Effector CD8-positive, alpha-beta T cell (primary cell): ENCODE results near the gene ARHGAP26.

ENCODE experiments used
- DNase-seq: peaks from one replicate; lab custom pipeline; 2025; lab: John Stamatoyannopoulos, UW

The ARHGAP26 gene

GRCh38 chr5:142811866-142812557, 41.8 kb downstream of the ARHGAP26 start:
- DNase-seq: no peak

GRCh38 chr5:142813220-142813619, 43.0 kb downstream of the ARHGAP26 start:
- DNase-seq: no peak

GRCh38 chr5:142814122-142814521, 43.9 kb downstream of the ARHGAP26 start:
- DNase-seq: no peak

DNA sequence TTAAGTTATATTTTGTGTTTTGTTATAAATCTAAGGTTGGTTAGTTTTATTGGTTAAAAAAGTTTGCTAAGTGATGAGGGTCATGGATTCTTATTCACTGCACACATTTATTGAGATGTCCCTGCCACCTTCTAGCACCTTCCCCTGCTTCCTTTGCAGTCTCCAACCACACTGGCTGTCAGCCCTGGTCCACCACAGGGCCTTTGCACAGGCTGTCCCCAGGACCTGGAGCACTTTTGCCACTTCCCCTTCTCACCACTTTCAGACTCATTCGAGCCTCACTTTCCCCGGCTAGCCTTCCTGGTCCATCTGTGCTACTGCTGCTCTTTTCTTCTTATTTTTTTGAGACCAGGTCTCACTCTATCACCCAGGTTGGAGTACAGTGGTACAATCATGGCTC, 45.3 kb downstream of the ARHGAP26 start:
- DNase-seq: no peak

GRCh38 chr5:142816531-142817430, 46.6 kb downstream of the ARHGAP26 start:
- DNase-seq: no peak

DNA sequence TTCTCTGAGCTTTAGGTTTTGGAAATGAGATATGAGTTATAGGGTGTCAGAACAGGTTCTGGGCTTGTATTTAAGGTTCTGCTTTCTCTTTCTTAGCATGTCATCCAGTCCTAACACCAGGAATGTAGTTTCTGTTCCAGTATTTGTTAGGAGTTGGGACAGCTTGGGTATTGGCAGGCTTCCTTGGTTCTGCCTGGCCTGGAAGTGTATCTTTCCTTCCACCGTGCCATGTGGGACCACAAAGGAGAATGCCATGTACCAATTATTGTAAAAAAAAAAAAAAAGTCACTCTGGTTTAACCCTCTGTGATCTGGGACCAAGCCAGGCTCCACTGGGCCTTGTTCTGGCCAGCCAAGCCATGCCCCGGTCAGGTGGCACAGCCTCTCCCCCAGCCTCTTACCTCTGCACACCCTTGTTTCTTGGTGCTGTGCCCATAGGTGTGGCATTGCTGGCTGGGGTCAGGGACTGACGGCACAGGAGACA, 47.8 kb downstream of the ARHGAP26 start:
- no peak for DNase-seq

- DNase-seq: no peak
Measured at GRCh38 chr5:142819292-142819691, 49.1 kb downstream of the ARHGAP26 start.

GRCh38 chr5:142819825-142820224, 49.6 kb downstream of the ARHGAP26 start:
- no peak for DNase-seq

- DNase-seq: no peak
Measured at GRCh38 chr5:142820447-142820846, 50.3 kb downstream of the ARHGAP26 start.

DNA sequence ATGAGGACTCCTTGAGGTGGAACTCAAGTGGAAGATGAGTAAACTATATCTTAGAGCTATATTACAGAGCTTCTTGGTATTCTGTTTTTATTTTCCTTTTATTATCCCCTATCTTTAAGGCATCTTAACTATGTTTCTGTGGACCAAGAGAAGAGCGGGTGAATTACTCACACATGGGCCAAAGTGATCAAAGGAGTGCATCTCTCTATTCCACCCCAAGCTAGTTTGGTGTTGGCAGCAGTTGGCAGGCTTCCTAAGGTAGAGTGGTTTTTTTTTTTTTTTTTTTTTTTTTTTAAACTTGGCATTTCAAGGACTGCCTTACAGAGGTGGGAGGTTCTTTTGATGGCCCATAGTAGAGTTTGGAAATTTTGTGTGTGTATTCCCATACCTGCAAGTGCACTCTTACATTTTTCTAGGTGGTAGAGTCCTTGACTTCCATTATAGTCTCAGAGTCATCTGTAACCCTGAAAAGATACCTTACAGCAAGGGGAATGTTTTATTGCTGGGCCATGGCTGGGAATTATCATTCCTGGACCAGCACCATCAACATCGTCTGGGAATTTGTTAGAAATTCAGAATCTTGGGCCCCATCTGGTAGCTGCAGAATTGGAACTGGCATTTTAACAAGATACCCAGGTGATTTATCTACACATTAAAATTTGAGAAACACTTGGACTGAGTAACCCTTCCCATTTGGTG, 51.0 kb downstream of the ARHGAP26 start:
- no peak for DNase-seq

GRCh38 chr5:142821733-142822487, 51.7 kb downstream of the ARHGAP26 start:
- no peak for DNase-seq

- no peak for DNase-seq
Measured at GRCh38 chr5:142823126-142823525, 52.9 kb downstream of the ARHGAP26 start.

DNA sequence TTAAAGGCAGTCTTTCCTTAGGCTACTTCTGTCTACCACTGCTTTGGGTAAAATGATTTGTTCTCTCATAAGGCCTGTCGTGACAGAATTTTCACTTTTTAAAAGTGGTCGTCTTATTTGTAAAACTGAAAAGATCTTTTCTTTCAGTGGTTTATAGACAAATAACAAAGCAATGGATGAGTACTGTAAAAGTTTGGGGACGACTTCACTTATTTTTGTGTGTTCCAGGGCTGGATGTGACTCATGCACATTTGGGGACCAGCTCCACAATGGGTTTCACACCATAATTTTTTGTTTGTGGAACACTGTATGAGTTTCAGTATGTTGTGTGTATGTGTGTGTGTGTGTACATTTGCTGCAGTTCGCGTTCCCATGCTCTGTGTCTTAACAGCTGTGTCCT, 53.6 kb downstream of the ARHGAP26 start:
- no peak for DNase-seq

DNA sequence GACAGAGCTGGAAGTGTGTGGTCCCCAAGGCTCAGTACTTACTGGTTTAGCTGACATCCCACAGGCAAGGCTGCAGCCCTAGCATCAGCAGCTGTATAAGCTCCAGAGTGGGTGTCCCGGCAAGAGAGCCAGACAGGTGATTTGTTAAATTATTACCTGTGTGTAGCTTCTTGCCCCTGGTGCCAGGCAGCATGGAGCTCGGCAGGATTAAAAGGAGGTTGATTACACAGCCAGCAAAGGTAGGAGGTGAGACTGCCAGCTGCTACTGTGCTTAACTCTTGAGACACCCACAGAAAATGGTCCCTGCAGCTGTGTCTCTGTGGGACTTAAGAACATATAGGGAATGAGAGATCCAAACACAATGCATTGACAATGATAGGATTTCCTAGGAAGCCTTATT, 54.2 kb downstream of the ARHGAP26 start:
- no peak for DNase-seq

GRCh38 chr5:142825378-142826089, 55.4 kb downstream of the ARHGAP26 start:
- DNase-seq: no peak

DNA sequence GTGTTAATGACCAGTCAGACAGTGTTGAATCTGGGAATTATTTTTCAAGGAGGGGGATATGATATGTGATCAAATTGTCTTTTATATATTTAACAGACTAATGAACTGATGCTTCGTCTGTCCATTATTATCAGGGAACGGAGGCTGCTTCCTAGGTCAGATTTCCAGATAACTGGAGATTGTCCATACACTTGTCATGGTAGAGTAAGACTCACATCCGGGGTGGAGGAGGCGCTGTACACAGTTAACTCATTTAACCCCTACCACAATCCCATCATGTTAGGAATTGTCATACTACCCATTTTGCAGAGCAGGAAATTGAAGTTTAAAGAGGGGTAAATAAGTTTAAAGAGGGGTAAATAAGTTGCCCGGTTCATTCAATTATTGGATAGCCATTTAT, 55.9 kb downstream of the ARHGAP26 start:
- no peak for DNase-seq

DNA sequence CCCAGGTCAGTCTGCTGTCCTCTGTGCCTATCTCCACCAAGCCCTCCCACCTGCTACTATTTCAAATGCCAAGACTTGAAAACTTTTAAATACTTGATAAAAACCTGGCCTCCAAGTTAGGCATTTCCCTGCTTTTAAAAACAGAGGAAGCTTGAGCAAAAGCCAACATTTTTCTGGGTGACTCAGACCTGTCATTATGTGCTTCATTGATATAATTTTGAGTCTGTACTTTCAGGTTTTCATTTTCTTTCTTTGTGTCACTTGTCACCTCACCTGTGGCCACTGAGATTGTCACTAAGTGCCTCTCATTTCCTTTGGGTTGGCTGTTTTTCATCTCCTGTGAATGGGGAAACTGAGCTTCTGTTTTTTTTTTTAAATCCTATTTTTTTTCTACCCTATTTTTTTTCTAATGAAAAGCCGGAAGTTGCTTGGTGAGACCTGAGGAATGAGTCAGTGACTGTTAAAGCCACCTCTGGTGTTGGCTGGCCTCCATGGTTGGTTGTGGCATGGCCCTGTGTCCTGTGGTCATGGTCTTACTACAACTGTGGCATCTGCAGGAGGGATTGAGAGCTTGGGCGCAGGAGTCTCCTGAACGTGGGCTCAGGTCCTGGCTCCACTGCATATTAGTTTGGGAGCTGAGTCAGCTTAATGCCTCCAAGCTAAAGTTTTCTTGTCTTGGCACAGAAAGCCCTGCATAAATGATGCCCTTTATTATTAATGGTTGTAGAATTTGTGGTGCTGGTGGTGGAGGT, 56.7 kb downstream of the ARHGAP26 start:
- DNase-seq: no peak

DNA sequence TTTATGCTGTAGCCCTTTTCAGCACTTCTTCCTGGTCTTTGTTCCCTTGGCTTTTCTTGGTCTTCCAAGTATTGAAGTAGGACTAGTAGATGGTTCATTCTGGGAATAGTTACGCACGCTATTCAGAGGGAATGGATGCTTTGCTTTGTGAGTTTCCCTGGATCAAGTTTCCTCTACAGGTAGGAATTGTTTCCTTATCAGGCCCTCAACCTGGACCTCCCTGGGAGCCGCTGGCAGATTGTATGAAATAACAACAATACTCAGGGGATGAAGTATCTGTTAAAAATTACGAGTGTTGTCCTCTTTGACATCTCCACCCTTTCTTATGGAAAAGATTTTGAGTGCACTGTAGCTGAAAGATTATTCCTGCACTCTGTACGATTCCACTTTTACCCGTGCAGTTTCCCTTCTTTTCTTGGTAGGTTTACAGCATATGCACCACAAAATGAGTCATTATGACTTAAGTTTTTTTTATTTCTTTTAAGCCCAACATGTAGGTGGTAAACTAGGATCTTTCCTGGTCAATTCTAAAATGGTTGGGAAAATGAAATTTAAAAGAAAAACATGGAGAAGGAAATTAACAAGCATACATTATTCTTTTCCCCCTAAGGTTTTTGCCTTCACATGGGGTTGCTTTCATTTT, 57.9 kb downstream of the ARHGAP26 start:
- no peak for DNase-seq

DNA sequence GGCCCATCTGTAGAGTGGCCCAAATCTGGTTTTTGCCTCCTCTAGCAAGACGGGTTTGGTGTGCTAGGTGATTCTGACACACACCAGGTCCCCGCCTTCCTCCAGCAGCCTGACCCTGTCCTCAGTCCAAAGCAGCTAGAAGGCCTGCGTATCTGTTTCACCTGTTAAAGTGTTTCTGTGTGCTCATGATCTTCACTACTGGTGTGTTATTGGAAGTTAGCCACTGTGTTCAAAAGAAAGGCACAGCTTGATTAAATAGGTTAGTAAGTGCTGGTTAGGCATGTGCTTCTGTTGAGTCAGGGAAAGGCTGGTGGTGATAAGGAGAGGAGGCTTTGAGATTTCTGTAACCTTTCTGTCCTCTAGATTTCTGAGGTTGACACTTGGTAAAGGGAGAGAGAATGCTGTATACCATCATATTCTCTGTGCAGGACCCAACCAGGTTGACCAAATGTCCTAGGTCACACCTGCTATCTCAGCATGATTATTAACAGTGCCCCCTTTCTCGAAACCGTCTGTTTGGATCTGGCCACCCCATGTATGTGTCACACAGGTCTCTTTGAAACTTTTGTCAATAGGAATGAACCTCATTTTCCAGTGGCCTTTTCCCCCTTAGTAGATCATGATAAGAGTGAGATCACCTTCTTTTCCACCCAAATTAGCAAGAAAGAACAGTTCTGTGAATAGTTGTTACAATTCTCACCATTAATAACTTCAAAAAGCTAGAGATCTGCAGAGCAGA, 58.8 kb downstream of the ARHGAP26 start:
- DNase-seq: no peak
